Measurements from ENCODE around the gene CYTH3.

Gene CYTH3

DNA sequence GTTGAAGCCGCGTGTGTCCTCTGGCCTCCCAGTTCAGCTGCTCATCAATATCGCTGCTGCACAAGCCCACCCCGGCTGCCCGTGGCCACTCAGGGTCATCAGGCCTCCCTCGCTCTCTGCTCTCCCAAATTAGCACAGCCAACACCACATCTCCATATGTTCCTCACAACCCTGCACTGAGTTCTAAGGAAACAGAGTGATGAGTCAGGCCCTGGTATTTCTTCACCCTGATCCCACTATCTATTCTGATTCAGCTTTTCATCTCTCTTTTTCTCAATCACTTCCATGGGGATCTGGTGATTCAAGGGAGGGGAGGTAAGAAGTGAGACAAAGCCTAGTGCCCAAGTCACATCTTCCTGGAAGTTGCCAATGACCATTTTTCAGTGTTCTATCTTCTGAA lies 23.8 kb downstream of the CYTH3 start:
- no peak for DNase-seq (ENCODE audit: low spot score)
- TF ChIP-seq, protein P1, sequence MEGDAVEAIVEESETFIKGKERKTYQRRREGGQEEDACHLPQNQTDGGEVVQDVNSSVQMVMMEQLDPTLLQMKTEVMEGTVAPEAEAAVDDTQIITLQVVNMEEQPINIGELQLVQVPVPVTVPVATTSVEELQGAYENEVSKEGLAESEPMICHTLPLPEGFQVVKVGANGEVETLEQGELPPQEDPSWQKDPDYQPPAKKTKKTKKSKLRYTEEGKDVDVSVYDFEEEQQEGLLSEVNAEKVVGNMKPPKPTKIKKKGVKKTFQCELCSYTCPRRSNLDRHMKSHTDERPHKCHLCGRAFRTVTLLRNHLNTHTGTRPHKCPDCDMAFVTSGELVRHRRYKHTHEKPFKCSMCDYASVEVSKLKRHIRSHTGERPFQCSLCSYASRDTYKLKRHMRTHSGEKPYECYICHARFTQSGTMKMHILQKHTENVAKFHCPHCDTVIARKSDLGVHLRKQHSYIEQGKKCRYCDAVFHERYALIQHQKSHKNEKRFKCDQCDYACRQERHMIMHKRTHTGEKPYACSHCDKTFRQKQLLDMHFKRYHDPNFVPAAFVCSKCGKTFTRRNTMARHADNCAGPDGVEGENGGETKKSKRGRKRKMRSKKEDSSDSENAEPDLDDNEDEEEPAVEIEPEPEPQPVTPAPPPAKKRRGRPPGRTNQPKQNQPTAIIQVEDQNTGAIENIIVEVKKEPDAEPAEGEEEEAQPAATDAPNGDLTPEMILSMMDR (IDR thresholded peaks at IDR 0.05; ENCODE audit: extremely low read depth, missing control alignments) = no peak

DNA sequence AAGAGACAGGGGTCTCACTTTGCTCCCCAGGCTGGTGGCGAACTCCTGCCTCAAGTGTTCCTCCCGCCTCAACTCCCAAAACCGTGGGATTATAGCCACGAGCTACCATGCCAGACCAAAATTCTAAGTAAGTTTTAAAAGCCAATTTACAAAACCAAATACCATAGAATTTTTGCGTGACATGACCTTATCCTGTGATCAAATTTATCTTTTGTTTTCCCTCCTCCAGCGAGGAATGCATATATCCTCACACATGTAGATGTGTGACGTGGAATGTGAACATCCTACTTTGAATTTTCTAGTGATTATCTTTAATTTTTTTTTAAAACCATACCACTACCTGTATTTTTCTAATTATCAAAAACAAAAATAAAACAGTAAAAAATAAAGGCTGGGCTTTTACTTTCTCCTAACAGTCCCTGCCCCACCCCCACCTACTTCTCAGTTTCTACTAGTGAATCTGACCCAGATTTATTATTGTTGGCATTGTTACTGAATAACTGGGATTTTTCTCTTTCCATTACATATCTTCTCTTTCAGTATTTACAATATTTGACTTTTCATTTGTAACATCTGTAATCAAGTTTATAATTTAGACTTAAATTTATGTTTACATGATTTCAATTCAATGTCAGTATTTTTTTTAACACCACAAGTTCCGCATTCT lies 26.0 kb downstream of the CYTH3 start:
- TF ChIP-seq, protein P1 (IDR thresholded peaks at IDR 0.05; ENCODE audit: extremely low read depth, missing control alignments) = no peak
- no peak for DNase-seq (ENCODE audit: low spot score)

DNA sequence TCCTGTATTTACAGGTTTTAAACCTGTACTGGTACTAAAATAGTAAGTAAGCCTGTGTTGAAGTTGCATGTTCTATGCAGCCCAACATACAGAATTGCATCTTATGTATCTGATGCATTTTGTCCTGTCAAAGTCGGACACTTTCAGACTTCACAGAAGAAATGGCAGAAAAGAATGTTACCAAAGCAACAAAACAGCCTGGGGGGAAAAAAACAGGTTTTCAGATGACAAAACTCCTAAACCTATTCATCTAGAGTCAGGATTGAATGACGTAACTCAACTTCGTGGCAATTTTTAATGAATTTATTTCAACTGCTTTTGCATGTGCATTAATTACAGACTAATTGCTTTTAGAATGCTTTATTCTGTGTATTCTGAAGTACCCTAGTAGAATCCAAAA lies 28.4 kb downstream of the CYTH3 start:
- DNase-seq (ENCODE audit: low spot score) = no peak
- TF ChIP-seq, protein P1 (IDR thresholded peaks at IDR 0.05; ENCODE audit: extremely low read depth, missing control alignments) = no peak

DNA sequence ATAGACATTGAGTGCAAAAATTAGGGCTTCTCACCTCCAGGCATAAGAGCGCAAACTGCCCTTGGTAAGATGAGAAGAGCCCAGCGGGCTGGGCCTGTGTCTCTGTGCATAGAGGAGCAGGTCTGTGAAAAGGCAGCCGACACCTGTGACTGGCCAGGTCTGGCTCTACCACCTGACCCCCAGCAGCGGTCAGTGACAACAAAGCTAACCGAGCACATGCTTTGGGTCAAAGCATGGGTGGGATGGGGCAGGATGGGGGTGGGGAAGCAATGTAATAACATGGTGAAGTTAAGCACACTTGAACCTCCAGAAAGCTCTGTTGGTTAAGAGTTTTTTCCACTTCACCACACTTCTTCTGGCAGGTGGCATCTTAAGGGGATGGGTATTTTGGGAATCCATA lies 29.3 kb downstream of the CYTH3 start:
- DNase-seq (ENCODE audit: low spot score) = no peak
- TF ChIP-seq, protein P1 (IDR thresholded peaks at IDR 0.05; ENCODE audit: extremely low read depth, missing control alignments) = no peak

DNA sequence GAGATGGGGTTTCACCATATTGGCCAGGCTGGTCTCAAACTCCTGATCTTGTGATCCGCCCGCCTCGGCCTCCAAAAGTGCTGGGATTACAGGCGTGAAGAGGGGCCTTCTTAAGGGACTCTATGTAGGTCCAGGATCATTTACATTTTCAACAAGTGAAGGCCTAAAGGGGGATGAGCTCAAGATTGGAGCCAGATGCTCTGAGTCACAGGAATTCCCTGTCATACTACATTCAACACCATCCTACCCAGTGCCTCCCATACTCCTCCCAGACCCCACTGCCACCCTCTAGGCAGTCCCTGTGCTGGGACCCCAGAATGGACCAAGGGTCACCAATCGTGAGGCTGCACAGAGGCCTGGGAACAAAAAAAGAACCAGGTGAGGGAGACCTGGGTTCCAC lies 29.9 kb downstream of the CYTH3 start:
- TF ChIP-seq, protein P1 (IDR thresholded peaks at IDR 0.05; ENCODE audit: extremely low read depth, missing control alignments) = no peak
- DNase-seq (ENCODE audit: low spot score) = no peak

DNA sequence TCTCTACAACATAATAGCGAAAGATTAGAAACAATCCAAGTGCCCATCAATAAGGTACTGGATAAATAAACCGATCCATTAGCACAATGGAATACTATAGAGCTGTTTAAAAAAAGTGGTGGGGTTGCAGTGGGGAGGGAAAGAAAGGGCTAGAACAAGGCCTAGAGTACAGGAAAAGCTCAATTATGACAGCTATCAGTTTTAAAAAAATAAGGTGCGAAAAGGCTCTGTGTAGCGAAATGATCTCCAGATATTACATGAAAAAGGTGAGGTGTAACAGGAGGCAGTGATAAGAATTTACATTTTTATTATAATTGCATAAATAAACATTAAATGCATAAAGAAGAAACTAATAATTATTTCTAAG lies 30.8 kb downstream of the CYTH3 start:
- TF ChIP-seq, protein P1 (IDR thresholded peaks at IDR 0.05; ENCODE audit: extremely low read depth, missing control alignments) = no peak
- no peak for DNase-seq (ENCODE audit: low spot score)

DNA sequence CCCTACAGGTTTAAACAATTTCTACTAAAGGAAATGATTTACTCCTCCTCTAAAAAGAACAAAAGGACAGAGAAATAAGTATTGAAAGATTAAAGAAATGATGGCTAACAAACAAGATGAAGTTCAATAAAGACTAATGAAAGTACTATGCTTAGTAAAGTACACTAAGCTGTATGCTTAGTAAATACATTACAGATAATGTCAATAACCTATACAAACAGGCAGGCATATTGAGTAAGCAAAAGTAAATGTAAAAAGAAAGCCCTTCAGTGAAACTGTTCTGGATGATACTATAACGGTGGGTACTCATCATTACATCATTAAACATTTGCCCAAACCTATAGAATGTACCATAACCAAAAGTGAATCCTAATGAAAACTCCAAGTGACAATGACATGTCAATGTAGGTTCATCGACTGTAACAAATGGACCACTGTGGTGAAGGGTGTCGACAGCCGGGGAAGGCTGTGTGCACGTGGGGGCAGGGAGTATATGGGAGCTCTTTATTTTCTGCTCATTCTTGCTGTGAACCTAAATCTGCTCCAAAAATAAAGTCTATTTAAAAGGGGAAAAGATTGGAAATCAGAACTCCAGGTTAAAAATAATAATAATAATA lies 34.0 kb downstream of the CYTH3 start:
- DNase-seq (ENCODE audit: low spot score) = no peak
- TF ChIP-seq, protein P1 (IDR thresholded peaks at IDR 0.05; ENCODE audit: extremely low read depth, missing control alignments) = no peak
